Epithelial cell of proximal tubule (primary cell): ENCODE data around the gene MCF2L. TPM values are rescaled to one million over a fixed set of nuclear protein-coding genes. Genes with fewer than 3 reads are reported as not detected.

Experiments used
- DNase-seq: peaks from one replicate; pipeline ENCODE4 v3.0.0-alpha.2; 2011; ENCODE audit warnings: low read depth
- H3K4me3 ChIP-seq: 2 replicates; pipeline ENCODE4 v1.5.1; 2011; ENCODE audit warnings: low read depth, mild to moderate bottlenecking, low read length
- total RNA-seq: library from RNA; depleted of rRNA; stranded (reverse); fragments of >200 nt; gene quantifications from 2 replicates; pipeline ENCODE4 v1.2.3, GENCODE V29; 2015
- TF ChIP-seq, protein P1 (sequence below): conservative IDR thresholded peaks from 2 replicates; pipeline ENCODE4 v1.5.1; 2012; ENCODE audit warnings: low read depth, mild to moderate bottlenecking, low read length

MCF2L gene
- total RNA-seq, 1 donor from 2014 or later: 10.8 TPM

DNA sequence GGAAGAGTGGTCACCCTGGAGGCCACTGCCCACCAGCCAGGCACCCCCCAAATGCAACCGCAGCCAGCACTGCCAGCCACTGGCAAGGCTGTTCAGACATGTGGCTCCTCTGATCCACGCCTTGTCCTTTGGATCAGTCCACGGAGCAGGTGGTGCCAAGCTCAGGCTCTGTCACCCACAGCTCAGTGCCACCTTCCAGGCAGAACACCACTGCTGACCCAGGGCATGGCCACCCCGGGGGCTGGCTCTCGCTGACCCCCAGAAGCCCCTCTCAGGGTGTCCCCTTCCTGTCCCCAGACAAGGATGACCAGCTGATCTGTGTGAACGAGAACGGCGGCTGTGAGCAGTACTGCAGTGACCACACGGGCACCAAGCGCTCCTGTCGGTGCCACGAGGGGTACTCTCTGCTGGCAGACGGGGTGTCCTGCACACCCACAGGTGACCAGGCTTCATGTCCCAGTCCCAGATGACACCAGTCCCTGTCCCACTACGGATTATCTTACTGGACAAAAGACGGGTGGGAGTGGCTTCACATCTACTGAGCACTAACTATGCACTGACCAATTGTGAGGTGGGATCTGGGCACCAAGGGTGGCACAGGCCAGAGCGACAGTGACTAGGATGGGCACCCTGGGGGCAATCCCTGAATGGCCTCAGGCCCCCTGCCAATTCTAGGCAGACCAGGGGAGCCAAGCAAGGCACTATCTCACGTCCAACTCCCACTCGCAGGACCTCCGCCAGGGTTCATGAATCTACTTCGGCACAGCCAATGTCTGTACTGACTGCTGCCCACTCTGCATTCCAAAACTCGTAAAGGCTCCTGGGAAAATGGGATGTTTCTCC is 146.6 kb downstream of the MCF2L start:
- no peak overlapping the region for H3K4me3 ChIP-seq
- TF ChIP-seq, protein P1, sequence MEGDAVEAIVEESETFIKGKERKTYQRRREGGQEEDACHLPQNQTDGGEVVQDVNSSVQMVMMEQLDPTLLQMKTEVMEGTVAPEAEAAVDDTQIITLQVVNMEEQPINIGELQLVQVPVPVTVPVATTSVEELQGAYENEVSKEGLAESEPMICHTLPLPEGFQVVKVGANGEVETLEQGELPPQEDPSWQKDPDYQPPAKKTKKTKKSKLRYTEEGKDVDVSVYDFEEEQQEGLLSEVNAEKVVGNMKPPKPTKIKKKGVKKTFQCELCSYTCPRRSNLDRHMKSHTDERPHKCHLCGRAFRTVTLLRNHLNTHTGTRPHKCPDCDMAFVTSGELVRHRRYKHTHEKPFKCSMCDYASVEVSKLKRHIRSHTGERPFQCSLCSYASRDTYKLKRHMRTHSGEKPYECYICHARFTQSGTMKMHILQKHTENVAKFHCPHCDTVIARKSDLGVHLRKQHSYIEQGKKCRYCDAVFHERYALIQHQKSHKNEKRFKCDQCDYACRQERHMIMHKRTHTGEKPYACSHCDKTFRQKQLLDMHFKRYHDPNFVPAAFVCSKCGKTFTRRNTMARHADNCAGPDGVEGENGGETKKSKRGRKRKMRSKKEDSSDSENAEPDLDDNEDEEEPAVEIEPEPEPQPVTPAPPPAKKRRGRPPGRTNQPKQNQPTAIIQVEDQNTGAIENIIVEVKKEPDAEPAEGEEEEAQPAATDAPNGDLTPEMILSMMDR: no peak
- DNase-seq: no peak

DNA sequence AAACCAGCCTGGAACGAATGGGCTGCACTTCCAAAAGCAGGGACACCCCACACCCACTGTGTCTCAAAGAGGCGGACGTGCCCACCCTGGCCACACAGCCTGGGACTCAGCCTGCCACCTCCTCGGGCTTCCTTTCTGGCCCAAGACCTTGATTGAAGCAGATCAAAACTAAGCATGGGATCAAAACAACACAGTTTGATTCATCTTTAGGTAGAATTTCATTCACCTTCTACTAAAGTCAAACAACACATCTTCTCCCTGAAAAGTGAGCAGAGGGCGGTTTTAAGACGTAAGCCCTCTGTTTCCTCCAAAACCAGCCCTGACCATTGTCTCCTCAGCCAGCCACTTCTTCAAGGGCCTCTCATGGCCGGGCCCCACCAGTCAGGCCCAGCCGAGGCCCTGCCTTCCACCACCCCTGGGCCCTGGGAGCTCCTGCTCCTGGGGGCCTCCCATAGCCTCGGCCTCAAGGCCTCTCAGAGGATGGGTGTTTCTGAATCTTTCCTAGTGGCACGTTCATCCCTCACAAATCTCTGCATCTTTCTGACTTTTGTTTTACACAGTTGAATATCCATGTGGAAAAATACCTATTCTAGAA is 147.3 kb downstream of the MCF2L start:
- no peak overlapping the region for H3K4me3 ChIP-seq
- TF ChIP-seq, protein P1: no peak
- no peak for DNase-seq

DNA sequence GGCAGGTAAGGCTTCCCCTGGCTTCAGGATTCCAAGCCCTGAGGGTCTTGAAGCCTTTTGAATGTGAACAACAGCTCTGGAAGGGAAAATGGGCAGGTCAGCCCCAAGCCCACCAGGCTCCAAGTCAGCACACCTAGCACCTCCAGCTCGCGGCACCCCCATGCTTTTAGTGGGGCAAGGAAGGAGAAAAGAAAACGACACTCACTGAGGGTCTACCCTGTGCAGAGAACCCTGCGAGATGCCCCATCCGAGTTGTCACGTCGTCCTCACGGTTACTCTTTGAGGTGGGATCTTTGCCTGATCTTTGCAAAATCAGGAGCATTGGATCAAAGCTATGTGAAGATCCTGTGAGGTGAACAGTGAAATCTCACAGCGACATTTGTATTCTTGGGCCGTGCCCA is 147.9 kb downstream of the MCF2L start:
- no peak overlapping the region for H3K4me3 ChIP-seq
- TF ChIP-seq, protein P1: no peak
- DNase-seq: no peak

DNA sequence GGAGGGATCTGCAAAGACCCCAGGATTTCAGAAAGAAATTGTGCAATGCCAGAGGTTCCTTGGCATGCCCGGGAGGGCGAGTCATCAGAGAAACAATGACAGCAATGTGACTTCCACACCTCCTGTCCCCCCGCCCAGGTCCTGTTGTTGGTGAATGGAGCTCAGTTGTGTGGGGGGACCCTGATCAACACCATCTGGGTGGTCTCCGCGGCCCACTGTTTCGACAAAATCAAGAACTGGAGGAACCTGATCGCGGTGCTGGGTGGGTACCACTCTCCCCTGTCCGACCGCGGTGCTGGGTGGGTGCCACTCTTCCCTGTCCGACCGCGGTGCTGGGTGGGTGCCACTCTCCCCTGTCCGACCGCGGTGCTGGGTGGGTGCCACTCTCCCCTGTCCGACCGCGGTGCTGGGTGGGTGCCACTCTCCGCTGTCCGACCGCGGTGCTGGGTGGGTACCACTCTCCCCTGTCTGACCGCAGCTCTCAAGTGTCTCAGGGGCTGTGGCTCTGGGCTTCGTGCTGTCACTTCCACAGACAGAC is 148.4 kb downstream of the MCF2L start:
- TF ChIP-seq, protein P1: no peak
- DNase-seq: no peak
- H3K4me3 ChIP-seq: no peak overlapping the region

DNA sequence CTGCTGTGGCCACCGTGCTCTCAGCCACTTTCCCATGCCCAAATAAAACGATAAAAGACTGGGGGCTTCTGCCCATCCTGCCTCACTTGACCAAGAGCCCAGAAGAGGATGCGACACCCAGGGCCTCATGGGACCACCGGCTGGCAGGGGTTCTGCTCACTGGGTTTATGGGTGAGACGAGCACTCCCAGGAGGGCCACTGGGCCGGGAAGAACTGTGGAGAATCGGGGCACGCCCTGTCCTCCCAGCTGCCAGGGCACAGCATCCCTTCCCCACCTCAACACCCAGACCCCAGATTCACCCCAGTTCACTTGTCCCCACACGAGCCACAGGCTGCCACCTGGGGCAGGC is 148.9 kb downstream of the MCF2L start:
- DNase-seq: no peak
- H3K4me3 ChIP-seq: no peak overlapping the region
- TF ChIP-seq, protein P1: no peak

DNA sequence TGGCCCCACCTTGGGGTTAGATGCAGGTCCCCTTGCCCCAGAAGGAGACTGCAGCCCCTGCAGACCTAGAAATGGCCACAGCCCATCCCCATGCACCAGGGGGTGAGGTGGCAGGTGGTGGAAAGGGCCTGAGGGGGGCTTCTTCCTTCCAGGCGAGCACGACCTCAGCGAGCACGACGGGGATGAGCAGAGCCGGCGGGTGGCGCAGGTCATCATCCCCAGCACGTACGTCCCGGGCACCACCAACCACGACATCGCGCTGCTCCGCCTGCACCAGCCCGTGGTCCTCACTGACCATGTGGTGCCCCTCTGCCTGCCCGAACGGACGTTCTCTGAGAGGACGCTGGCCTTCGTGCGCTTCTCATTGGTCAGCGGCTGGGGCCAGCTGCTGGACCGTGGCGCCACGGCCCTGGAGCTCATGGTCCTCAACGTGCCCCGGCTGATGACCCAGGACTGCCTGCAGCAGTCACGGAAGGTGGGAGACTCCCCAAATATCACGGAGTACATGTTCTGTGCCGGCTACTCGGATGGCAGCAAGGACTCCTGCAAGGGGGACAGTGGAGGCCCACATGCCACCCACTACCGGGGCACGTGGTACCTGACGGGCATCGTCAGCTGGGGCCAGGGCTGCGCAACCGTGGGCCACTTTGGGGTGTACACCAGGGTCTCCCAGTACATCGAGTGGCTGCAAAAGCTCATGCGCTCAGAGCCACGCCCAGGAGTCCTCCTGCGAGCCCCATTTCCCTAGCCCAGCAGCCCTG is 149.4 kb downstream of the MCF2L start:
- H3K4me3 ChIP-seq: no peak overlapping the region
- DNase-seq: no peak
- TF ChIP-seq, protein P1: no peak
